SKM-1 treated with dmso at 0.1 percent for 144 hours (cell line): Measurements from ENCODE around the gene DRG2.
A peak's percentile ranks its signal among the peaks of the same experiment; 100 is the strongest.

Source experiments
- DNase-seq: peaks from one replicate; lab custom pipeline; 2025; ENCODE audit not compliant: unreplicated experiment; lab: John Stamatoyannopoulos, UW

DRG2 gene

DNA sequence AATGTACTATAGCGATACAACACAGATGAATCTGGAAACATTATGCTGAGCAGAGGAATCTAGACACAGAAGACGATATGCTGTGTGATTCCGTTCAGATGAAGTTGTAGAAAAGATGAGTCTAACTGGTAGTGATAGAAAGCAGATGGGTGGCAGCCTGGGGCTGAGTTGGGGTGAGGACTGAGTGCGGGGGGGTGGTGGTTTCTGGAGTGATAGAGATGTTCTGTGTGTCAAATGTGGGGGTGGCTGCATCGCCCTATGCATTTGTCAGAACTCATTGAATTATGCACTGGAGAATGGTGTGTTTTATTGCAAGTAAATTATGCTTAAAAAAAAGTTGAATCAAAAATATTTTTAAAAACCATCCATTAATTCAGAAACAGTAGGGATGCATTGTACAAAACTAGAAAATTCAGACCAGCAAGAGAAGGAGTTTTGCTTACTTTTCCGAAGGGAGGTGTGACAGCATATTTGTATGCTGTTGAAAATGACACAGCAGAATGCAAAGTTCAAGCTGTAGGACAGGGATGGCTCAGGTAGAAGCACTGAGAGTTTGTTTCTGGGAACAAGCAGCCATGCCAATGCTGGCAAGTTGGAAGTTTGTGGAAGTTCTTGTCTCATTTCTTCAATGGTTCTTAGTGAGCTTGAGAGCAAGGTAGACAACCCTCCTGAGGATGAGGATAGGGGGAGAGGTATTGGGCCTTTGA lies 13.0 kb upstream of the DRG2 start:
- no peak for DNase-seq

DNA sequence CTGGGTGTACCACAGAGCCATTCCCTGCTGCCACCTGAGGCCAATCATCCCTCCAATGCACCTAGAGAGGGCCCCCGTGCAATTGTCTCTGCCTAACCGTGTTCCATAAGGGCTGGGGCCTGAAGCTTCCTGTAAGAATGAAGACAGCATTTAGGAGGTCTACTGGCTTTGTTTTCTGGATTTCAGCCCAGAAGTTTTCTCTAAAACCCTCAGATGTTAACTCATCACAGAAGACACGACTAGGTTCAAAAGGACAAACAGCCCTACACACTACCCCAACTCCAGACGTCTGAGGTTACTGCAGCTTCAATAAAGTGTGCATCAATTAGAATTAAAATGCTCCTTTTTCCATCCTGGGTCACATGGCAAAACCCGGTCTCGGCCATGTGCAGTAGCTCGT lies 10.8 kb upstream of the DRG2 start:
- DNase-seq, result no peak

DNA sequence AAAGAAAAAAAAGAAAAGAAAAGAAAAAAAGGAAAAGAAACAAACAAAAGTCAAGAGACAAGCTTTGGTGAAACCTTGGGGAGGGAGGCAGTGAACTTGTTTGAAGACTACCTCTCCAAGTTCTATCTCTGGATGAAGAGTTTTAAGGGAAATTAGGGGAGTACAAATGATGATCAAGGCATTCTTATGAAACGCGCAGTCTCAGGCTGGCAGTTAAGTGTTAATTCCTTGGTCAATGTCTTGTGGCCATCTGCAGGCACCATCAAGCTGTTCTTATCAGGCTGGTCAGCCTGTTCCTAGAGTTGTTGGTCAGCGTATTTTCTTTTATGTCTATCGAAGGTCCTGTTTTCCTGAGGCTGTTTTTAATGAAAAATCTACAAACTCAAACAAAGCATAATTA lies 8.2 kb upstream of the DRG2 start:
- no peak for DNase-seq

GRCh38 chr17:18084256-18084655 lies 3.5 kb upstream of the DRG2 start:
- DNase-seq, result no peak

- DNase-seq, result no peak
Measured at GRCh38 chr17:18089613-18090012, 1.9 kb downstream of the DRG2 start.

GRCh38 chr17:18093616-18094408 lies 6.1 kb downstream of the DRG2 start:
- DNase-seq, result no peak

DNA sequence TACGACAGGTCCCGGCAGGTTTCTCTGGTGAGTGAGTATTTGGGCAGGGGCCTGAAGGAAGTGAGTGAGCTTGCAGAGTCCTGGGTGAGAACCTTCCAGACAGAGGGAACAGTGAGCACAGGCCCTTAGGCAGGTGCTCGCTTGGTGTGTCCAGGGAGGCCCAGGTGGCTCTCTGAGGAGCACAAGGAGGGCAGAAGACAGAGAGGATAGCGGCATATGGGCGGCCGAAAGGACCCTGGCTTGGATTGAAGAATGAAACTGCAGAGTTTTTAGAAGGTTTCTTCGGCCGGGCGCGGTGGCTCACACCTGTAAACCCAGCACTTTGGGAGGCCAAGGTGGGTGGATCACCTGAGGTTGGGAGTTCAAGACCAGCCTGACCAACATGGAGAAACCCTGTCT lies 6.7 kb downstream of the DRG2 start:
- DNase-seq, result no peak

DNA sequence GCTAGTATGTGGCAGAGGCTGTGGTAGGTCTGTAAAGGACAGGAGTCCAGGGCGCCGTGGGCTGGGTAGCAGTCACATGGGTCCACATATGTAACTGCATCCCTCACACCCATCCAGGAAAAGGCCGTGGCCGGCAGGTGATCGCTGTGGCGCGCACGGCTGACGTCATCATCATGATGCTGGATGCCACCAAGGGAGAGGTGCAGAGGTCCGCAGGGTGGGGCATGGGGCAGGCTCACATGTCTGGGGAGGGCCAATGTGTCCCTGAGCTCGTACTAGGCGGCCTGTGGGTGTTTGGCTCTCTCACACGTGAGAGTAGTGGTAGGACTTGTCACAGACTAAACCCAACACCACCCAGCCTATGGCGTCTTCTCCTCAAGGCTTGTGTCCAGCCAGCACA lies 11.8 kb downstream of the DRG2 start:
- DNase-seq, result no peak

DNA sequence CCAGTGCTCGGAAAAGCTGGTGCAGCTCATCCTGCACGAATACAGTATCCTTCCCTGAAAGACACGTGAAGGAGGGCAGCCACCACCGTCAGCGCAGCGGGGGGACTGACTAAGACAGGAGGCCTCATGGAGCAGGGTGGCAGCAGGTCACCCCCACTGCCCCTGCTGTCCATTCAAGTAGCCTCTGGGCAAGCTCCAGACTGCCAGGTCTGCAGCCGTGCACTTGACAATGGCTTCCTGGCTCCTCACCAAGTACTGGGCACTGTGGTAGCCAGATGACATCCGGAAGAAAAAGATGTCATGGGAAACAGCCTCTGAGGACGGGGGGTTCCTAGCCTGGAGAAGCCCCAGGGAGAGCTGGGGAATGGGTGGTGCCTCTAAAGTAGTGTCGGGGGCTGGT lies 12.9 kb downstream of the DRG2 start:
- no peak for DNase-seq

GRCh38 chr17:18101828-18102227 lies 14.1 kb downstream of the DRG2 start:
- no peak for DNase-seq

GRCh38 chr17:18102640-18103039 lies 14.9 kb downstream of the DRG2 start:
- peak; percentile 36 for DNase-seq

- DNase-seq, result no peak
Measured at GRCh38 chr17:18105027-18105426, 17.3 kb downstream of the DRG2 start.

DNA sequence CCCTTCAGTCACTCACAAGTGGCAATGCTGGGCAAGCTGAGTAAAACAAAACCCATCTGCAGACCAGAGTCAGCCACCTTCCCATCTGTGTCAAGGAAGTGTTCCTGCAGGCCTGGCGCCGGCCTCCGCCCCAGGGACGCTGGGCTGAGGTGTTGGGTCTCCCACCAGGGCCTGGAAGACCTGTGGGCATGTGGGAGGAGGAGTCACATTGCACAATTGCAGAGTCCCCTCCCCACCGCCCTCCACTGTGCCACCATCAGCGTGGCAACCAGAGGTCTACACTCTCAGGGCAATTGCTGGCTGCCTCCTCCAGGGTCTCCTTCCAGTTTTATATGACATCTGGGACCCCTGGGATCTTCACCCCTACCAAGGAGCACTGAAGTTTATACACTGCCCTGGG lies 17.8 kb downstream of the DRG2 start:
- no peak for DNase-seq

DNA sequence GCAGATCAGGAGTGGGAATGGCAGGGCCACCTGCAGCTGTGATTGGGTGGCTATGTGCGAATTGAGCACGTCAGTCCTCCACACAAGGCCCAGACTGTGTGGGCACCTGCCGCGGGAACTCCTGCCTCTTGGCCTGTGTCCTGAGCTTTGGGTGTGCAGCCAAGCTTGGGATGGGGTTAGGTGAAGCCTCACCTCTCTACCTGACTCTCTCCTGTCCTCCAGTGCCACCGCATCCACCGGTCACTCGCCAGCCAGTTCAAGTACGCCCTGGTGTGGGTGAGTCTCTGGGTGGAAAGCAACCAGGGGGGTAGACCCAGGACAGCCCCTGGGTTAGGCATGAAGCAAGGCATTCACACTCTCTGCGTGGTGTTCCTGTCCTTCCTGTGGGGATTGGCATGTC lies 18.5 kb downstream of the DRG2 start:
- DNase-seq, result no peak

- no peak for DNase-seq
Measured at GRCh38 chr17:18107061-18107790, 19.5 kb downstream of the DRG2 start.

DNA sequence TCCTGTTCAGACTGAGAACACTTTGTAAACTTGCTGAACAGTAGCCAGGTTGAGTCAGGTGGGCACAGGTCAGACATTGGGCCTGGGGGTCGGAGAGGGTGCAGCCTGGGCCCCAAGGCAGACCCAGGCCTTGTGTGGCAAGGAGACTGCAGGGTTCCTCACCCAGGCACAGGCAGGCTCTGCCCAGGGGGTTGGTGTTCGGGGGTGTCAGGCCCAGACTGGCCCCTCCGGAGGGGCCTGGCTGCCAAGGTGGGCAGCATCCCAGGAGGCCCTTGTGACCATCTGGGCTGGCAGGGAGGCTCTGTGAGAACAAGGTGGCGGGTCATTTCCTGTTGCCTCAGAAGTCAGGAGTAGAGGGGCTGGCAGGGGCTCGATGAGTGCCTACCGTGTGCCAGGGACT lies 20.2 kb downstream of the DRG2 start:
- DNase-seq, result no peak

DNA sequence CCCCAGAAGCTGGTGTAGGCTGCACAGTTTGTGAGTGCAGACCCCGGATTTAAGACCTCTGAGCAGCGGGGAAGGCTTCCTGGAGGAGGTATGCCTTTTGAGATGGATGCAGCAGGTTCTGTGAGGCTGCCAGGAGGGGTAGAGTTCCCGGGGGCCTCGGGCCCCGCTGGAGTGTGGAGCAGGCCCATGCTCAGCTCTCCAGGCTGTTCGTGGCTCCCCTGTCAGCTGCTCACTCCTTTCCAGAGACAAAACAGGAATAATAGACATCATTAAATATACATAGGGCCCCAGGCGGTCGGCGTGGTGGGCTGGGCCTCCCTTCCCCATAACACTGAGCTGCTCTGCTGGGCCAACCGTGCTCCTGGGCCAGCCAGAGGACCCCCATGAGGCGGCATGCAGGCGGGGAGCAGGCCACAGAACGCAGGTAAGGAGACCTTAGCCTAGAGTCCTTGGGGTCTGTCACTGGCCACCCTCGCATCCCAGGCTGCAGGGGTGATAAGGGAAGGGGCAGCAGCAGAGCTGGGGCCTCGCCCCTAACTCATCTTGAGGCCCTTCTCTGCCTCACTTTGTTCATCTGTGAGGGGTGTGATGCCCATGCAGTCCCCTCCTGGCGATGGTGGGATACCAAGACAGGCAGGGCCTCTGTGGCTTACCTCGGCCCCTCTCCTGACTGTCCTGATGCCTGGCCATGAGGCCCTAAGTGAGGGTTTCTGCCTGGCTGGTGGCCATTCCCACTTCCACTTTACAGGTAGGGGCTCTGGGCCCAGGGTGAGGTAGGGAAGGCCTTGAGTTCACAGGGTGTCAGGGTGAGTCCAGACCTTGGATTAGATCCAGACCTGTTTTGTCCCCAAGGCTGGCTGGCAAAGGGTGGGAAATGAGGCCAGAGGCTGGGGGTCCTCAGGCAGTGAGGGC lies 20.9 kb downstream of the DRG2 start, which contains the start of gene MYO15A:
Gene MYO15A (plus strand): TSS at position 356 of the 912 bp plus-strand sequence. CDS start 10,045 bp downstream, outside the sequence.
- DNase-seq, result no peak

DNA sequence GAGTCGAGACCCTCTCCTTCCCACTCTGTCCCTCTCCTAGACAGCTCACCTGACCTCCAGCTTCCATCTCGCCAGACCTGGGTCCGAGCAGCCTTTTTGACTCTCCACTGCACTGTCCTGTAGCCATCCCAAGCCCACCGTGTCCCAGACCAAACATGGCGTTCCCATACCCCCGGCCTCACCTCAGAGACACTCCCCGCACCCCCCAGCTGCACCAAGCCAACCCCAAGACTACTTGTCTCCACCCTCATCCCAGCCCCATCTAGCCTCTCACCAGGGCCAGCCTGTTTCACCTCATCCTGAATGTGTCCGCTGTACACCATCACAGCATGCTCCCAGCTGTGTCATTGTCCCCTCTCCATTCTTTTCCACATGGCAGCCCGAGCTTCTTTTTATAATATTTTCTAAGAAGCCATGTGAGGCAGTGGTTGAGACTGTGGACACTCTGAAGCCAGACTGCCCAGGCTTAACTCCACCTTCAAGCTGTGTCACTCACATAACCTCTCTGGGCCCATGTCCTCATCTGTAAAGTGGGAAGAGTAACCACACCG lies 22.3 kb downstream of the DRG2 start:
- DNase-seq, result no peak

DNA sequence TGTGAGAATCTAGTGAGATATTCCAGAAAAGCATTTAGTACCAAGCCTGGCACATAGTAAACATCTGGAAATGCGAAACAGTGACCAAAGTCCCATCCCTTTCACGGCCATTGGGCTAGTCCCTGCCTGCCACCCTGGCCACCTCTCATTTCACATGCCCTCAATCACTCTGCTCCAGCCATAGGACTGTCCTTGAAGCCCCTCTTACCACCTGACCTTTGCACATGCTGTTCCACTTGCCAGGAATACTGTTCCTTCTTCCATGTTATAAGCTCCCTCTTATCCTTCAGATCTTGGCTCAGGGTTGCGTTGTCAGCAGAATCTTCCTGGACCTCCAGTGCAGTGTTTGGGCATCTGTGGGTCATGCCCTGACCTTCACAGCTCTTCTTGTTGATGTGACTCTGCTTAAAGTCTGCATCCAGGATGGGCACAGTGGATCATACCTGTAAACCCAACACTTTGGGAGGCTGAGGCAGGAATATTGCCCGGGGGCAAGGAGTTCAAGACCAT lies 22.9 kb downstream of the DRG2 start:
- no peak for DNase-seq

GRCh38 chr17:18111330-18111971 lies 23.7 kb downstream of the DRG2 start:
- DNase-seq, result no peak
